NCI-H1092 treated with DMSO at 0.1 percent for 48 hours (cell line): ENCODE results near the gene ADRB1.

Experiments used
- DNase-seq: peaks from one replicate; lab custom pipeline; 2025; lab: John Stamatoyannopoulos, UW

Gene ADRB1

DNA sequence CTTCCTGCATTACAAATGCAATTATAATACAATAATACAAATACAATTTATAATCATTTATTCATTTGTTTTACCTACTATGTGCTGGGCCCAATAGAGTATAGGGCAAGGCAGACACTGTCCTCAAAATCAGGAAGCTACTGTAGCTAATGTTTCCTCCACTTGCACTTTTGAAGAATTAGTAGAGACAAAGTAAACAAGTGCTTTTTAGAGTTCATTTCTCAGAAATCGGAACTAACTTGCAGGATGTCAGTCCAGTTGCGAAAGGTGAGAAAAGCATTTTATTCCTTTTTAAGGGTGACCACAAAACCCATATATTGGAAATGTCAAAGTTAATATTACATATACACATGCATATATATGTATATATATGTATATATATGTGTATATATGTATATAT is 14.2 kb downstream of the ADRB1 start:
- DNase-seq: no peak

DNA sequence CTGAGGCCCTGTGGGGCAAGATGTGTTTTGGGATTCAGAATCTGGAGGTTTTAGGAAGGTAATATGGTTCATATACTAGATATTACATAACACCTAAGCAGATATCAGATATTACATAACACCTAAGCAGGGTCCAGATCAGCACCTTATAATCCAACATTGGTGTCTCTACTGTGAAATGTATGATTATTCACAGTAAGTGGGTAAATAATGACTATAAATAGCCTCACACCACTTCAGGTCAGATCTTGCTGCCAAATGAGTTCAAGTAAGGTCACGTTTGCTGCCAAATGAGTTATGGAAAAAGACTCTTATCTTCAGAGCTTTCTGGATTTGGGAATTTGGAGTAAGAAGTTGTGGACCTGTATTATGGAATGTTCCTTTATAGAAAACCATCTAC is 14.6 kb downstream of the ADRB1 start:
- DNase-seq: no peak

DNA sequence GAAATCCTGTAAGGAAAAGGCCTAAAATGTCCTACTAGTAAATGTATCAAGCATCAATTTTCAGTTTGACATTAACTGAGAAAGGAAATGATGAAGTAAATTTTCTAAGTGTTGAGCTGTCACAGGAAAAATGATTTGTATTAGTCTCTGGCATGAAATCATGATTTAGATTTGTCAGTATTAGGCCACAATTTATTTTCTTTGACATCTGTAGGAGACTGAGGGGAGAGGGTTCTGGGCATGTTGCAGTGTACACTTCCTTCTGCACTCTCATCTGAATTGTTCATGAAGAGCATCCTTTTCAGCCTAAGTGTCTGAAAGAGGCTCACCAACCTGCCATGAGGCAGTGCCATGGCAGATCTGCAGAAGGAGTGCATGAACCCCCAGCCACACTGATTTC is 15.9 kb downstream of the ADRB1 start:
- no peak for DNase-seq

DNA sequence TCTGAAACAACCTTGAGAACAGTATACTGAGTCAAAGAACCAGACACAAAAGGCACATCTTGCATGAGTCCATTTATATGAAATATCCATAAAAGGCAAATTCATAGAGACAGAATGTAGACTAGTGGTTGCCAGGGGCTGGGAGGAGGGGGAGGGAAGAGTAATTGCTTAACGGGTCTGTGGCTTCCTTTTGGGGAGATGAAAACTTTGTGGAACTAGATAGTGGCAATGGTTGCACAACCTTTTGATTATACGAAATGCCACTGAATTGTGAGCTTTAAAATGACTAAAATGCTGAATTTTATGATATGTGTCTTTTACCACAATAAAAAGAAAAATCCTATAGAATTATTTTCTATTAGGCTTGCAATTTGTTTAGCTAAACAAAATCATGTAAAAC is 16.8 kb downstream of the ADRB1 start:
- no peak for DNase-seq

DNA sequence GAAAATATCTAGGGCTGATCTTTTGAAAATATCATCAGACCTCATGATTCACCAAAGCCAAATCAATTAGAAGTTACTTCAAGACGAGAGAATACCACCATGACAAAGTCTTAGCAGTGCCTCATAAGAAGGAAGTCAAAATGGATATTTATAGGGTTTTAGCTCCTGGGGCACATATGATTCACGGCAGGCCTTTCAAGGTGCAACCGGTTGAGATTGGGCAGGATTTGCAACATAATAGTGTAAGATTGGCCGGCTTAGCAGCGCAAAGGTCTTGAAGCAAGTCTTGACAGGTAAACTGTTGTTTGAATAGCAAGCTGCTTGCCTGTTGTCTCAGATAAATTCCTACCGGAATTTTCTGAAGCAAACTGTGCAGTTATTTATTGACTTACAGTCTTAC is 17.5 kb downstream of the ADRB1 start:
- no peak for DNase-seq

DNA sequence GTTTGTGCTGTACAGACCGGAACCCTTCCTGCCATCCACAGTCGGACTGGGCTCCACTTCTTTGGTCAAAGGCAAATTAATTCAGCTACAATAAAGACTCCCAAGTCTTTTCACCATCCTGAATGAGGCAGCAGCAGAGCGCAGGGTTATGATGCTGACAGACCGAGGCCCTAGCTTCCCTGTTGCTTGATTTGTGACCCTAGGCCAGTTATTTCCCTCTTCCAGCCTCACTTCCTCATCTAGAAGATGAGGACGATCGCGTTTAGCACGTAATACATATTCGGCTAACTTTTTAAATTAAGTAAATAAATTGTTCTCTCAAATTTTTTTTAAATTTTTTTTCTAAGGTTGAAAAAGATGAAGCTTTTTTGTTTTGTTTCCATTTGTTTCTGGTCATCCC is 18.1 kb downstream of the ADRB1 start:
- DNase-seq: no peak

DNA sequence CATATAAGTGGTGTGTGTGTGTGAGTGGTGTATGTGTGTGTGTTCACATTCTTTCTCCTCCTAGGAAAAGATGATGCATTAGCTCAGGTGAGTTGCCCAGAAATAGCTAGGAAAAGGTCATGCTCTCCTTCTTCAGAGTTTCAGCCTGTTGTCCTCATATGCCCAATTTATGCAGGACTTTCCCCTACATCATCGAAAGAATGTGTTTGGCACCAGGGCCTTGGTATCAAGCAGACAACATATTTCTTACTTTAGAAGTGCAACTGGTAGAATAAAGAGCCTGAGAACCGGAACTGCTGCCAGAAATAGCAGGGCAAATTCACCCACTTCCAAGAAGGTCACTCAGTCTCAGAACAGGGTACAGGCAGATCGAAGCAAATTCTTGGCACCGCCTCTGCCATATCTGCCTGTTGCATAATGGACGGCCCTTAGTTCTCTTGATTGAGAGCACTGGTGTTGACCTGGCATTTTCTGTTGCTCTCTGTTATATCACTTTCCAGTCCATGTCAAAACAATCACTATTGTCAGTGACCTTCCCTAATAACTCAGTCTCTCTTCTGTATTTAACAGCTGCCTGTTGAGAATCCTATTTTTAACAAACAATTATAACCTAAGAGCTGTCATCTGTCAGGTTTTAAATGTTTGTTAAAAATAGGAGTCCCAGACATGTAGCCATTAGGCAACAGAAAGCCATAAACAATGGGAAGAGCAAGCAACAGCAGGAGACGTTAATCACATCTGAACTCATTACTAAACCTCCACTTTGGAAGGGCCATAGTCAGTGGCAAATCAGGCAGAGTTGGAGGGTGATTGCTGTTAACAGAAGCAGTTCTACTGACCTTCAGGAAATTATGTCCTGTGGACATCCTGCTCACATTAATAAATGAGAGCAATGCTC is 20.7 kb downstream of the ADRB1 start:
- no peak for DNase-seq

DNA sequence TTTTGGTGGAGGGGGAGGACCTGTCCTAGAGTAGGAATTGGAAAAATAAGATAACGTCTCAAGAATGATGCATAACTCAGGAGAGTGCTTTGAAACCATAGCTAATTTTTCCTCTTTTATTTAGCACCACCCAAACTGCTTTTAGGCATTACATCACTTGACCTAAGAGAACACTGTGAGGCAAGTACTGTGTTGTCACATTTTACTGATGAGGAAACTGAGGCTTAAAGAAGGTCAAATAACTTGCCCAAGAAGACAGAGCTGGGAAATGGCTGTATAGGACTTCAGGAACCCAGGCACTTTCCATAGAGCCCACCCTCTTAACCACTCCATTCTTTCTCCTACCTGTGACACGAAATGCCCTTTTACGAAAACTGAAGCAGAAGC is 21.4 kb downstream of the ADRB1 start:
- DNase-seq: no peak

DNA sequence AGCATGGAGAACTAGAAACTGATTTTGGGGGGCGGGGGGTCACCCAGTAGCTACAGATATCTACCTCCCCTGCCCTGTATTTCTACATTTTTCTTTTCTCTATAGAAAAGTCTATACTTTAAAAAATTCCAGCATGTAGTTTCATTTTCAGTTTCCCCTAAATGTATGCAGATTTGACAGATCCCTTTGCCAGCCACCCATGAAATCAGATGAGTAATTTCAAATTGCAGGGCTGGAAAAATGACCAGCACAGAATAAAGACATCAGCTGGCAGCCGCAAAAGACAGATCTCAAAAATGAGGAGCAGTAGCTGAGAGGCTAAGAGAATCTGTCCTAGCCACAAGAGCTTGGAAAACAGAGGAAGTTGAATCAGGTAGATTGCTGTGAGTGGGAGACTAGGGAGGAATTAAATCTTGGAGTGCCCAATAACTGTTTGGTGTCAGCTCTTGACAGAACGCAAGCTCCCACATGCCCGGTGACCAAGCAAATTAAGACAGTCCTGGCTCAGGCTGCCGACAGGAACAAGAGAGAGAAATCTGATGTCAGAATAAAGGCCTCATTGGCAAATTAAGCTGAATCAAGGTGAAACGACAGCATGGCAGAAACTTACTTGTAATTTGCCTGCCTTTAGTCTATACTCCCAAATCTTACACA is 24.5 kb downstream of the ADRB1 start:
- DNase-seq: no peak

DNA sequence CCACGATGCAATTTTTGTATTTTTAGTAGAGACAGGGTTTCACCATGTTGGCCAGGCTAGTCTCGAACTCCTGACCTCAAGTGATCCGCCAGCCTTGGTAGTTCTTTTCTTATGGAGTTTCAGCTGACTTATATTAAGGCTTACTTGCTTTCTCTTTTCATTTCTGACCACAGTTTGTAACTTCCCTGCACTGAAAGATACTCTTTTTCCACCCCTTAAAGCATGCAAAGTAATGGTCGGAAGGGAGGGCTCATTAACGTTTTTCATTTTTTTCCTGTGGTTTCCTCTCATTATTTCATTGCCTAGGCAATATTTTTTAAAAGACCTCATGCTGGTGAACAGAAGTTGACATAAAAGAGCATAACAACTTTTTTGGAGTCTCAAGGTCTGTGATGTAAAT is 27.0 kb downstream of the ADRB1 start:
- no peak for DNase-seq

DNA sequence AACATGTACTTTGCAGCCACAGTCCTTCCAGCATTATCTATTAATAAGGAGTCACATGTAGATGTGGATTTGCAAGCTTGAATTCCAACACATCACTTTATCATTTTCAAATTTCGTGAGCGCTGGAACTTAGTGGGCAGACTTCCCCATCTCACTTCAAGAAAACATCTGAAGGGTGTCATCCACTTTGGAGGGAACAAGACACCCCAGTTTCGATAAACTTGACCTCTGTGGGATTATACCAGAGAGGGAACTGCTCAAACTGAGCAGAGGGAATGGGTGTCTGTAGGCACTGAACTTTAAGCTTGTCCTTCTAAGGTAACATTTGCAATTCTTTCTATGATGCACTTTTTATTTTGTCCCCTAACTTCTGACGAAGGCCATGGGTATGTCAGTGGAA is 27.5 kb downstream of the ADRB1 start:
- no peak for DNase-seq

DNA sequence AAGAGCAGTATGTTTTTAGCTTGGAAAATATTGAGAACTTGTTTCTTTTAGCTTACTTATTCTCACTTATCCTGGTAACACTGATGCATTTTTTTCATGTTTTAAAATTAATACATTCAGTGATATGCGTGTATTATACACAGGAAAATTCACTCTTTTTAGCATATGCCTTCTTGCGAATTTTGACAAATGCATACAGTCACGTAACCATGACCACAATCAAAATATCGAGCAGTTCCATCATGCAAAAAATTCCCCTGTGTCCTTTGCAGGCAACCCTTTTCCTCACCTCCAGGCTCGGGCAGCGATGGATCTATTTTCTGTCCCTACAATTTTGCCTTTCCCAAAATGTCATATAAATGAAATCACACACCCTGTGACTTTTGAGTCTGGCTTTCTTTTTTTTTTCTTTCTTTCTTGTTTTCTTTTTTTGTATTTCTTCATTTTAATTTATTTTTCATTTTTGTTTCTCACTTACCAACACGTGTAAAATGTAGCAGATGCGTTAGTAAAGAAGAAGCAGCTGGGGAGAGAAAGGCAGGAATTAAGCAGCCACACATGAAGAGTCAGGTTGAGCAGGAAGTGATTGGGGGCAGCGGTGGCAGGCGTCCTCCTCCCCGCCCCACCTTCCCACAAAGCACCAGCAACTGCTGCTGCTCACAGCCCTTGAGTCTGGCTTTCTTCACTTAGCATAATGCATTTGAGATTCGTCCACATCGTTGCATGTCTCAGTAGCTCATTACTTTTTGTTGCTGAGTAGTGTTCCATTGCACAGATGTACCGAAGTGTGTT is 29.9 kb downstream of the ADRB1 start:
- DNase-seq: no peak

DNA sequence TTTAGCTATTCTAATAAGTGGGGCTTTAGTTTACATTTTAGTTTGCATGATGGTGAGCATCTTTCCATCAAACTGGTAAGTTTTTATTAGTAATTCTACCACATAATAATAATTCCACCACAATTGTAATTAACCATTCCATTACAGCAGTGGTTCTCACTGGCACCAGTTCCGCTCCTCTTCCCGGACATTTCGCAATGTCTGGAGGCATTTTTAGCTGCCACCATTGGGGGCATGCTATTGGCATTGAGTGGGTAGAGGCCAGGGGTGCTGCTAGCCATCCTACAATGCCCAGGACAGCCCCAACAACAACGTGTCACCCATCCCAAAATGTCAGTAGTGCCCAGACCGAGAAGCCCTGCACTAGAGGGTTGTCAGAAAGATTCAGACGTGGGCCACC is 31.4 kb downstream of the ADRB1 start:
- no peak for DNase-seq

DNA sequence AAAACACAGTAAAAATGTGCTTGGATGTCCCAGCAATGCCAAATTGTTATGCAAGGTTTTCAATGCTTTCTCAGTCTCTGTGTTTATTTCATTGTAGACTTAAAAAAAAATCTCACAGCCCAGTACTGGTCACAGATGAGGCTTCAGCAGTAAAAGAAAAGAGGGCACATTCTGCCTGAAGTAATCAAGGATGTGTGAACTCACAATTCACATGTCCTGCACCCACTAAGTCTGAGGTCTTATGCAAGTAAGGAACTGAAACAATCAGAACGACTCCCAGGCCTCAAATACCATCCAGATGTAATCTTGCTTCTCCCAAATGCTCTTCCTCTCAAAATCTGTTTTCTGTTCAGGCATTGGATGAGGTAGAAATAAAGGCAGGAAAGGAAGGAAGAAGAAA is 33.7 kb downstream of the ADRB1 start:
- no peak for DNase-seq

DNA sequence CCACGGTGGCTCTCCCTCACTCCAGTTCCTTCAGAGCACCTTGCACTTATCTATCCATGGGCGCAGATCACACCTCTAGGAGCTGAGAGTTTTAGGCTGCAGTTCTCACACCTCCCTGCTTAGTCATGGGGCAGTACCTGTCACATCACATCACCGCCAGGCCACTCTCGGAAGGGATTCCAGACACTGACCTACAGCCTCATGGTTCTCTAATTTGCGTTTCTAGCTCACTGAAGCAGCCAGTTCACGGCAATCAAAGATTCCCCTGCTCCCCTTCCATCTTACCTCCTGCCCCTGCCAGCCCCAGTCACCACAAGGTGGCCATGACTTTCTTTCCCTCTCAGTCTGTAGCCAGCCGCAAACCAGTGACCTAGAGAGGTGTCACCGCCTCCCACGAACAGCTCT is 34.2 kb downstream of the ADRB1 start:
- DNase-seq: no peak

DNA sequence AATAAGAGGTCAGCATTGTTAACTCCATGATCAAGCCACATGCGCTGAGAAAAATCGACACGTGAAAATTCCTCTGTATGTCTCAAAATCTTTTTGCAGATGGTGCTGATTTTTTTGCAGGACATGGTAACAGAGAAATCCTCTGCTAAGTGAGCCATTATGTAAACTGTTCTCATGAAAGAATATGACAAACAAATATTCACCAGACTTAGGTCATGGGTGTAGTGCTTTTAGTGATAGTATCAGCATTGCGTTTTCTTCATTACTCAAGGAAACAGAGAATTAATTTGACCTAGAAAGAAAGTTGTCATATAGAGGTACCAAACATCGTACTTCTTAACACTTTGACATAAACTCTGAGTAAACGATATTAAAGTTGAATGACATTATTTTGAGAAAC is 34.7 kb downstream of the ADRB1 start:
- no peak for DNase-seq

DNA sequence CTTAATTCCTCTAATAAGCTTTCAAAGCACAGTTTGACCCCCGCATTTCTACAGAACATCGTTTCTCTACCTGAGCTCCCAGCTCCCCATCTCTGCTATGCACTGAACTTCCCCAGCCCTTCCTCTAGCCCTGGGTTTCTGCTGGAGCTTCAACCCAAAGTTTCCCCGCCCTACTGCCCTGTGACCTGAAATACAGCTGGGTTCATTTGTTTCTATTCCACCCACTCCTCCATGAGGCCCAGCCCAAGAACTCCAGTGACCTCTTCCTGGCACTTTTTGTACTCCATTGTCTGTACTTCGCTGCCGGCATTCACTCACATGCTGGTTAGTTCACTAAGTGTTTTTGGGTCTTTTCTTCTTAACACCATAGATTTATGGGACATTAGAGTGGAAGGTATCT is 35.8 kb downstream of the ADRB1 start:
- DNase-seq: no peak

DNA sequence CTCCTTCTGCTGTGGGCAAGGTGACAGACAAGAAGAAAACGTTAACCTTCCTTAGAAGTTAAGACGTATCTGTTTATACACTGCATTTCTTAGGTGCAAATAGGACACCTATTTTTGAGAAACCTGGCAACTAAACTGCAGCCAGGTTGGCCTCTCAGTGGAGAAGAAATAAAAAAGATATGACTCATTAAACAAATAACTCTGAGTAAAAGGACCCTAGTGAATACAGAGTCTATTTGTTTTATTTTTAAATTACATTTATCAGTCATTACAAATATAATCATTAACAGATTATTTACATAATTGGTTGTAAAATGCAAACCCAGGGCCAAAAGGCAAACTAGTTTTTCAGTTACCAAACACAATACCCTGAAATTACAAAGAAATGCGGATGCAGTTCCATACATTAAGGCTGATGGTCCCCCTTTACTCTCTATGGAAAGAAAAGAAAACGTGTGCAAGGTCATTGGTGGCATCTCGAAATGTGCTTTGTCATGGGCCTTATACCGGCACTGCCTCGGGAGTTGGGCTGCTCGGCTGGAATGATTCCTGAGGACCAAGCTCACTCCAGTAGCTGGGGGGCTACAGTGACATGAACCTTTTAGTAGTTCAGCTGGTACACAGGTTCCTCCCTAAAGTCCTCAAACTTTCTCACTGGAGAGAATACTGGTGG is 38.4 kb downstream of the ADRB1 start:
- no peak for DNase-seq

DNA sequence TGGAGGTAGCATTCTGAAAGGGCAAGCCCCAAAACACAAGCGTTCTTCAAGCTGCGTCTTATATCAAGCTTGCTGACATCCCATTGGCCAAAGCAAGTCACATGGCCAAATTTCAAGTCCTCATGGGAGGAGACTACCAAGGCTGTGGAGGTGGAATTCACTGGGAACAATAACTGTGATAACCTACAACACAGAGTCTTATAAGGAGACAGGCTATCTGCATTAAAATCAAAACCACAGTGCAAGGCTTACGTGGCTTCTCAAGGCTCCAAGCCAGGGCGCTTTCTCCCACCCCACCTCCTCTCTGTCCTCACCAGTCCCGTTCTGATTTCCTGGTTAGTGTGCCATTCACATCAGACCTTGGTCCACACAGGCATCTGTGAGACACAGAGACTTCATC is 39.4 kb downstream of the ADRB1 start:
- DNase-seq: no peak

DNA sequence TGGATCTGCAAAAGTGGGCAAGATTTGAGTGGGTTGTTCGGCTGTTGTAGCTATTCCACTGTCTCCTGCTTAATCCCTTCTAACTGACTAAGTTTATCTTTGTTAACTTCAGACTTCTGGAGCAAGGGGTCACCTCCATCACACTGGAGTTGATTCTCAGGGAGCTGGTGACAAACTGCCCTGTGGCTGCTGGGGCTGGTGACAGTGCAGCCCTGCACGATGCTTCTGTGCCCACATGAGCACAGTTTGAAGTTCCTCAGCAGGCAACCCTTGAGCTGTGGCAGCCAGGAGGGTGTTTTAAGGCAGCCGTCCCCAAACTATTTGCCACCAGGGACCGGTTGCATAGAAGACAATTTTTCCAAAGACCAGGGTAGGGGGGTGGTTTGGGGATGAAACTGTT is 40.5 kb downstream of the ADRB1 start:
- no peak for DNase-seq

DNA sequence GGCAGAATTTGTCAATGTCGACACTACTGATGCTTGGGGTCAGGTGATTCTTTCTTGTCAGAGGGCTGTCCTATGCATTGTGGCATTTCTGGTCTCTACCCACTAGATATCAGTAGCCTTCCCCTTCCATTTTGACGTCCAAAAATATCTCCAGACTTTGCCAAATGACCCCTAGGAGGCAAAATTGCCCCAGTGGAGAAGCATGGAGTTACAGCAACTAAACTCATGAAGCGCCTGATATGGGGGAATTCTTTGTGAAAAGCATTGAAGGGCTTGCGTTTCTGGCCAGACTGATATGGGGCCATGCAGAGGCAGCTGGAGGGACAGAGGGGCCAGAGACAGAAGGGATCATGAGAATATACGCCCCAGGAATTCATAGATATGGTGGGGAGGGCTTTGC is 43.6 kb downstream of the ADRB1 start:
- no peak for DNase-seq

DNA sequence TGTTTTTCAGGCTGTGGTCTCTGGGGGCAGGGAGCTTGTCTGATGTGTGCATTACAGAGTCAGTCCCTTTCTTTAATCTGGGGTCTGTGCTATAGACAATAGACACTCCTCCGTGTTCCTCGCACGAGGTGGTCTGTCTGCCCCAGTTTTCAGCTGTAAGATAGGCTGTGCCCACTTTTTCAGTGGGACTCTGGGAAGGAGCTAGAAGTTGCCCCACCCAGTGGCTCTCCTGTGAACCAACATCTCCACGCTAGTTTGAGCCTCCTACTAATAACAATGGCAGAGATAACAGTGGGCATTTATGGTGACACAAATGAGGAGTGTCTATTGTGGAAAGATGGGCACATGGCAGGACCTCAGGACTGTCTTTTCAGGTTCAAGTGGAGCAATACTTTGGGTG is 44.0 kb downstream of the ADRB1 start:
- DNase-seq: no peak
